Measurements from ENCODE around the gene PNMA8B. TPM values are rescaled to one million over a fixed set of nuclear protein-coding genes. Genes with fewer than 3 reads are reported as not detected.
"Not testable (repeated sequence)": the region's sequence is repeated elsewhere in the genome, so short reads cannot be mapped to it uniquely, and the experiment has no call there.

PNMA8B gene
- total RNA-seq, 1 donor from 2014 or later, result 2.1 TPM

DNA sequence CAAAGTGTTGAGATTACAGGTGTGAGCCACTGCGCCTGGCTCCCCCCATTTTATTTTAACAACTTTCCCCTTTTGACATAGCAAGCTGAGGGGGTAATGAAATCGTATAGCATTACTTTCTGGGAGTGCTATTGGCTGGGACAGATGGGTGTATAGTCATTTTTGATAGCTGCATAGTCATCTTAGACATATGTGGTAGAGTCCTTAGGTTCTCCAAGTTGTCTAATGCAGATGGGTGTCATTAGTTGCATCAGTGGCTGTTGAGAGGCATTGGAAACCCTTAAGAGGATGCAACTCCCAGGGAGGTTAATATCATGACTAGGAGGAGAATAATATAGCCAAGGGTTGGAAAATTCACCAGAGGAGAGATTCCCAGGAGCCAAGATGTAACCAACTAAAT lies 28.6 kb upstream of the PNMA8B start:
- DNase-seq (ENCODE audit: low read depth), result no peak
- H3K4me3 ChIP-seq (ENCODE audit: low read depth, low read length), result no peak overlapping the region
- H3K27me3 ChIP-seq (ENCODE audit: control insufficient read depth, insufficient read depth, low read length), result no peaks in the 10 kb centered on the region
- H3K36me3 ChIP-seq (ENCODE audit: control insufficient read depth, insufficient read depth, low read length), result no peaks in the 10 kb centered on the region
- TF ChIP-seq, protein P1, sequence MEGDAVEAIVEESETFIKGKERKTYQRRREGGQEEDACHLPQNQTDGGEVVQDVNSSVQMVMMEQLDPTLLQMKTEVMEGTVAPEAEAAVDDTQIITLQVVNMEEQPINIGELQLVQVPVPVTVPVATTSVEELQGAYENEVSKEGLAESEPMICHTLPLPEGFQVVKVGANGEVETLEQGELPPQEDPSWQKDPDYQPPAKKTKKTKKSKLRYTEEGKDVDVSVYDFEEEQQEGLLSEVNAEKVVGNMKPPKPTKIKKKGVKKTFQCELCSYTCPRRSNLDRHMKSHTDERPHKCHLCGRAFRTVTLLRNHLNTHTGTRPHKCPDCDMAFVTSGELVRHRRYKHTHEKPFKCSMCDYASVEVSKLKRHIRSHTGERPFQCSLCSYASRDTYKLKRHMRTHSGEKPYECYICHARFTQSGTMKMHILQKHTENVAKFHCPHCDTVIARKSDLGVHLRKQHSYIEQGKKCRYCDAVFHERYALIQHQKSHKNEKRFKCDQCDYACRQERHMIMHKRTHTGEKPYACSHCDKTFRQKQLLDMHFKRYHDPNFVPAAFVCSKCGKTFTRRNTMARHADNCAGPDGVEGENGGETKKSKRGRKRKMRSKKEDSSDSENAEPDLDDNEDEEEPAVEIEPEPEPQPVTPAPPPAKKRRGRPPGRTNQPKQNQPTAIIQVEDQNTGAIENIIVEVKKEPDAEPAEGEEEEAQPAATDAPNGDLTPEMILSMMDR (IDR thresholded peaks at IDR 0.05; ENCODE audit: insufficient read depth, low read length, poor library complexity, severe bottlenecking), result no peak

DNA sequence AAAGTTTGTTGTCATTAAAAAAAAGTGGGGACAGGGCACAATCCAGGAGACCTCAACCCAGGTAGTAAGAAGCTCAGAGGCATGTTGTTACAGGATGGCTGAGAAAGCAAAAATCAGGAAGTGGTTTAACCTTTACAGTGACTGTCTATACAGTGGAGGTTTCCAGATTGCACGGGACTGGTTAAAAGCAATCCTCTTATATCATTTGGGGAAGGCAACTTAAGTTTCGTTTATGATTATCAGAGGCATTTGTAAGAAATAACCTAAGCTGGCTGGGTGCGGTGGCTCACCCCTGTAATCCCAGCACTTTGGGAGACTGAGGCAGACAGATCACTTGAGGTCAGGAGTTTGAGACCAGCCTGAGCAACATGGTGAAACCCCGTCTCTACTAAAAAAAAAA lies 27.3 kb upstream of the PNMA8B start:
- H3K4me3 ChIP-seq (ENCODE audit: low read depth, low read length); DNase-seq (ENCODE audit: low read depth); H3K27me3 ChIP-seq (ENCODE audit: control insufficient read depth, insufficient read depth, low read length); H3K36me3 ChIP-seq (ENCODE audit: control insufficient read depth, insufficient read depth, low read length): not testable (repeated sequence)

DNA sequence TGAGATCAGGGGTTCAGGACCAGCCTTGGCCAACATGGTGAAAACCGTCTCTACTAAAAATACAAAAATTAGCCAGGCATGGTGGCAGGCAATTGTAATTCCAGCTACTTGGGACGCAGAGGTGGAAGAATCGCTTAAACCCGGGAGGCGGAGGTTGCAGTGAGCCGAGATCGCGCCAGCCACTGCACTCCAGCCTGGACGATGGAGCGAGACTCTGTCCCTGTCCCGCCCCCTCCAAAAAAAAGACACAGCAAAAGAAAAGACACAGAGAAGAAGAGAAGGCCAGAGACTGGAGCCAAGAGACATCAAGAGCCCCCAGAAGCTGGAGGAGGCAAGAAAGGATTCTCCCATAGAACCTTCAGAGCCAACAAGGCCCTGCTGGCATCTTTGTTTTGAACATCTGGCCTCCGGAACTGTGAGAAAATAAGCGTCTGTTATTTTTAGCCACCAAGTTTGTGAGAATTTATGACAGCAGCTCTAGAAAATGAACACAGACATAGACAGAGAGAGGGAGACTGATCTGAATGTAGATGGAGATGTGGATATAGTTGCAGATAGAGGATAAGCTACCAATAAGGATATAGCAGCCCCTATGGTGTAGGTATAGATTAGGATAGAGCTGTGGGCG lies 25.7 kb upstream of the PNMA8B start:
- Histone ChIP-seq H3K27me3 (ENCODE audit: control insufficient read depth, insufficient read depth, low read length) (no peaks in the 10 kb centered on the region), H3K4me3 (ENCODE audit: low read depth, low read length) (no peak overlapping the region), H3K36me3 (ENCODE audit: control insufficient read depth, insufficient read depth, low read length) (no peaks in the 10 kb centered on the region)
- TF ChIP-seq, protein P1 (IDR thresholded peaks at IDR 0.05; ENCODE audit: insufficient read depth, low read length, poor library complexity, severe bottlenecking), result no peak
- no peak for DNase-seq (ENCODE audit: low read depth)

DNA sequence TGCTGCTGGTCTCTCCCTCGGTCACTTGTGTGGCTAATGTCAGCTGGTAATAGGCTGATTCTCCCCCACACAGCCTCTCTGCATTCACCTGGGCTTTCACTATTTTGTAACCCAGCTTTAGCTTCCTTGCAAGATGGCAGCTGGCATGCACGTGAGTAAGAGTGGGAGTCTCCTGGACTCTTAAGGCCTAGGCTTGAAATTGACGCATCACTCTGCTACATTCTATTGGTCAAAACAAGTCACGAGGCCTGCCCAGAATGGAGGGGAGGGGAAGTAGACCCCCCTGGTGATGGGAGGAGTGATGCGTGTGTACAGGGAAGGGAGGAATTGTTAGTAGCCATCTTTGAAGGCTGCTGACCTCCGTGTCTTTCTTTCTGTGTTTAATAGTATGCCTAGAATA lies 24.9 kb upstream of the PNMA8B start:
- Histone ChIP-seq H3K4me3 (ENCODE audit: low read depth, low read length) (no peak overlapping the region), H3K27me3 (ENCODE audit: control insufficient read depth, insufficient read depth, low read length) (no peaks in the 10 kb centered on the region), H3K36me3 (ENCODE audit: control insufficient read depth, insufficient read depth, low read length) (no peaks in the 10 kb centered on the region)
- DNase-seq (ENCODE audit: low read depth), result no peak
- TF ChIP-seq, protein P1 (IDR thresholded peaks at IDR 0.05; ENCODE audit: insufficient read depth, low read length, poor library complexity, severe bottlenecking), result no peak

DNA sequence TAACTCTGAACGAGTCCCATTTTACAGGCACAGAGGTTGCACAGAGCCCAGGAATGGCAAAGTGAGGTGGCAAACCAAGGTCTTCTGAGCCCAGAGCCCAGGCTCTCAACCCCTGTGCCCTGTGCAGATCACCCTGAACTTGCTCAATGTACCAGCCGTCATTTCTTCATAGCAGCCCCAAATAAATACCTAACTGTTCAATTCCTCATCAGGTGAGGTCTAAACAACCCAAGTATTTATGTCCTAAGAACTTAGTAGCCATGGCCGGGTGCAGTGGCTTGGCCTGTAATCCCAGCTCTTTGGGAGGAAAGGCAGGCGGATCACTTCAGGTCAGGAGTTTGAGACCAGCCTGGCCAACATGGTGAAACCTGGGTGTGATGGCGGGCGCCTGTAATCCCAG lies 21.8 kb upstream of the PNMA8B start:
- peaks cover 3% of the 10 kb centered on the region for H3K27me3 ChIP-seq (ENCODE audit: control insufficient read depth, insufficient read depth, low read length)
- no peaks in the 10 kb centered on the region for H3K36me3 ChIP-seq (ENCODE audit: control insufficient read depth, insufficient read depth, low read length)
- TF ChIP-seq, protein P1 (IDR thresholded peaks at IDR 0.05; ENCODE audit: insufficient read depth, low read length, poor library complexity, severe bottlenecking), result no peak
- H3K4me3 ChIP-seq (ENCODE audit: low read depth, low read length), result no peak overlapping the region
- DNase-seq (ENCODE audit: low read depth), result no peak

DNA sequence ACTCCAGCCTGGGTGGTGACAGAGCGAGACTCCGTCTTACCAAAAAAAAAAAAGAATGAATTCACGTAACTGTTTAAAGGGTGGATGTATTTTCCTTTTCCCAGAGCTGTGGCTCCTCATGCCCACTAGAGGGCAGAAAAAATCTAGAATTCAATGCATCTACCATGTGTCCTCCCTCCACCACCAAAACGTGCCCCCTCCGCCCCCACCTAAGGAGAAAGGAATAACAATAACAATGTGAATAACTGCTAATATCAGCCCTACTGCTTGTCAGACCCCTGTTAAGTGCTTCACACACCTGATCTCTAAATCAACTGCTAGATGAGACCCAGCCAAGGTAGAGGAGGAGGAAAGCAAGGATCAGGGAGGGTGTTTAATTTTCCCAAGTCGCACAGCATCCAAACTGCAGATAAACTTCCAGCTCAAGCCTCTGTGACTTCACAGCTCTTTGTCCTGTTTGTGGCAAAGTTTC lies 20.2 kb upstream of the PNMA8B start:
- Histone ChIP-seq H3K4me3 (ENCODE audit: low read depth, low read length) (no peak overlapping the region), H3K36me3 (ENCODE audit: control insufficient read depth, insufficient read depth, low read length) (no peaks in the 10 kb centered on the region), H3K27me3 (ENCODE audit: control insufficient read depth, insufficient read depth, low read length) (peaks cover 3% of the 10 kb centered on the region)
- TF ChIP-seq, protein P1 (IDR thresholded peaks at IDR 0.05; ENCODE audit: insufficient read depth, low read length, poor library complexity, severe bottlenecking), result peak; percentile 65
- DNase-seq (ENCODE audit: low read depth), result no peak

All from kidney epithelial cell (primary cell).